HepG2 (cell line): ENCODE measurements around the gene PPFIA3. TPM values are rescaled to one million over a fixed set of nuclear protein-coding genes. Genes with fewer than 3 reads are reported as not detected.

Experiments
- ARID4A ChIP-seq: sonication (generic); formaldehyde crosslinking; IDR thresholded peaks from 2 replicates; pipeline ENCODE4 v1.5.0; 2020; ENCODE audit warnings: mild to moderate bottlenecking, missing genetic modification reagents, borderline replicate concordance
- NFE2 ChIP-seq: sonication (generic); formaldehyde crosslinking; IDR thresholded peaks from 2 replicates; pipeline ENCODE4 v1.4.0; 2020; ENCODE audit warnings: missing genetic modification reagents
- NFIC ChIP-seq: IDR thresholded peaks from 2 replicates; pipeline ENCODE4 v1.6.1; 2012; ENCODE audit warnings: mild to moderate bottlenecking, low read length, inconsistent platforms
- PHF5A ChIP-seq: IDR thresholded peaks from one replicate; pipeline ENCODE4 v1.6.1; 2018; ENCODE audit warnings: low read depth, missing genetic modification reagents; ENCODE audit not compliant: unreplicated experiment
- POLR2G ChIP-seq: fragments of 200-400 bp; formaldehyde crosslinking; IDR thresholded peaks from 2 replicates; pipeline ENCODE4 v1.6.1; 2018; ENCODE audit warnings: mild to moderate bottlenecking, low read depth, low read length, moderate library complexity
- PRMT3 ChIP-seq: sonication (generic); formaldehyde crosslinking; IDR thresholded peaks from 2 replicates; pipeline ENCODE4 v1.8.1; 2022; ENCODE audit warnings: low read depth, mild to moderate bottlenecking, moderate library complexity, missing genetic modification reagents, borderline replicate concordance
- TRAFD1 ChIP-seq: sonication (generic); formaldehyde crosslinking; IDR thresholded peaks from 2 replicates; pipeline ENCODE4 v1.5.1; 2020; ENCODE audit warnings: missing genetic modification reagents, mild to moderate bottlenecking, borderline replicate concordance
- ZNF276 ChIP-seq: sonication (generic); formaldehyde crosslinking; IDR thresholded peaks from 2 replicates; pipeline ENCODE4 v1.4.0; 2020; ENCODE audit warnings: mild to moderate bottlenecking, low read depth, missing genetic modification reagents
- ZNF609 ChIP-seq: sonication (generic); formaldehyde crosslinking; IDR thresholded peaks from 2 replicates; pipeline ENCODE4 v1.4.0; 2020; ENCODE audit warnings: mild to moderate bottlenecking, missing genetic modification reagents, borderline replicate concordance
- ZNF761 ChIP-seq: sonication (generic); formaldehyde crosslinking; conservative IDR thresholded peaks from 2 replicates; pipeline ENCODE4 v1.4.0; 2020; ENCODE audit warnings: mild to moderate bottlenecking, missing genetic modification reagents
- ZSCAN25 ChIP-seq: sonication (generic); formaldehyde crosslinking; IDR thresholded peaks from 2 replicates; pipeline ENCODE4 v1.8.0; 2022; ENCODE audit warnings: mild to moderate bottlenecking, missing genetic modification reagents
- polyA plus RNA-seq, 8 experiments: library from polyadenylated mRNA; depleted of rRNA in 3 of 8; stranded (reverse) in 7 of 8; unstranded in 1 of 8; fragments of >200 nt; fragmentation: Illumina TruSeq in 4 of 8; extraction: Trizol in 4 of 8; gene quantifications; 2 replicates each; pipeline versions ENCODE4 v1.2.1 to v1.2.3, GENCODE V29; 2011 to 2016; ENCODE audit warnings: low read depth in 4 of 8, missing spikeins in 1 of 8, mixed read lengths in 1 of 8; ENCODE audit not compliant: insufficient read depth in 1 of 8
- total RNA-seq, 5 experiments: library from RNA; depleted of rRNA; stranded (reverse); fragments of >200 nt; fragmentation: Illumina TruSeq; extraction: Trizol; gene quantifications; 2 replicates each; pipeline ENCODE4 v1.2.3, GENCODE V29; 2016; ENCODE audit warnings: low read depth in 1 of 5
- TF ChIP-seq, protein P1 (sequence below): sonication (generic); formaldehyde crosslinking; IDR thresholded peaks from 2 replicates; pipeline ENCODE4 v1.9.0; 2022; ENCODE audit warnings: low read depth, missing genetic modification reagents

Gene PPFIA3
- total and polyA plus RNA-seq, 2 of the 13 experiments (the other 11 are each of a cell fraction or from before 2014, with no cell fraction given): 6.7 to 8.6 TPM

DNA sequence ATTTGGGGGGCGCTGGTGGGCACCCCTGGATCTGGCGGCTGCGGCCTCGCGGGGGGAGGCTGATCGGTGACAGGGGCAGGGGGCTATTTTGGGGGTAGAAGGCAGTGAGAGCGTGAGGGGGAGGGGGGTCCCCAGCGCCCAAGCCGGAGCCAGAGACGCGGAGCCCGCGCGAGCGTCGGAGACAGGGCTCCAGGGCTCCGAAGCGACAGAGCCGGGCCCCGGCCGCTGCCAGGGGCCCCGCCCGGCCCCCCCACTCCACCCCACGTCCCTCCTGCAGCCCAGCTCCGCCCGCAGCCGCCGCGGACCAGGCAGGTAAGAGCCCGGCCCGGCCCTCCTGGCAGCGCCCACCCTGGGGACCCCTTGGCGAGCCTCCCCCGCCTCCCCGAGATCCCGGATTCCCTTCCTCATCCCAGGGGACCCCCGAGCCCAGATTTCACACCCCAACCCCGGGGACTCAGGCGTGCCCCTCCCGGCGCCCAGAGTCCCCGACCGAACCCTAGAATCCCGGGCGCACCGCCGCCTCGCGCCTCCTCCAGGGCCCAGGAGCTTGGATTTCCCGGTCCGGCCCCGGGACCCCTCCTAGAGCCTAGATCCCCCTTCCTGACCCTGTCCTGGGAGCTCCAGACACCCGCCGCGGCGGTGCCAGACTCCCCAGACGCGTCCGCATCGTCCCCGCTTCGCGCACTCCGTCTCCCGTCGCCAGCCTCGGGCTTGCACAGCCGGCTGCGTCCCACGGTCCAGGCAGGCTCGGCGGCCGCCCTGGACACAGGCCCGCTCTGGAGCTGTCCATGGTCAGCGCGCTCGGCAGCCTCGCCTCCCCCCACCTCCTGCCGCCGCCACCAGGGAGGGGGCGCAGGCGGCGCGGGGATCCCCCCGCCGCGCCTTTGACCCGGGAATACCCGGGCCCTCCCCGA is at the start of gene PPFIA3 (continued):
- TF ChIP-seq ZNF609 (CRISPR knock-in tag) (no peak), NFE2 (CRISPR knock-in tag) (no peak), ARID4A (CRISPR knock-in tag) (peak; percentile 86), ZSCAN25 (CRISPR knock-in tag) (no peak), TRAFD1 (CRISPR knock-in tag) (no peak), ZNF761 (no peak), NFIC (no peak), ZNF276 (CRISPR knock-in tag) (no peak), PRMT3 (CRISPR knock-in tag) (no peak), POLR2G (no peak), PHF5A (CRISPR knock-in tag) (no peak)
- TF ChIP-seq, protein P1, sequence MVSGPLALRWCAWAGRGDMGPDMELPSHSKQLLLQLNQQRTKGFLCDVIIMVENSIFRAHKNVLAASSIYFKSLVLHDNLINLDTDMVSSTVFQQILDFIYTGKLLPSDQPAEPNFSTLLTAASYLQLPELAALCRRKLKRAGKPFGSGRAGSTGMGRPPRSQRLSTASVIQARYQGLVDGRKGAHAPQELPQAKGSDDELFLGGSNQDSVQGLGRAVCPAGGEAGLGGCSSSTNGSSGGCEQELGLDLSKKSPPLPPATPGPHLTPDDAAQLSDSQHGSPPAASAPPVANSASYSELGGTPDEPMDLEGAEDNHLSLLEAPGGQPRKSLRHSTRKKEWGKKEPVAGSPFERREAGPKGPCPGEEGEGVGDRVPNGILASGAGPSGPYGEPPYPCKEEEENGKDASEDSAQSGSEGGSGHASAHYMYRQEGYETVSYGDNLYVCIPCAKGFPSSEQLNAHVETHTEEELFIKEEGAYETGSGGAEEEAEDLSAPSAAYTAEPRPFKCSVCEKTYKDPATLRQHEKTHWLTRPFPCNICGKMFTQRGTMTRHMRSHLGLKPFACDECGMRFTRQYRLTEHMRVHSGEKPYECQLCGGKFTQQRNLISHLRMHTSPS (CRISPR knock-in tag): no peak
